Renal cortex interstitium (tissue), 11 donors: ENCODE data around the gene TBCCD1. TPM values are rescaled to one million over a fixed set of nuclear protein-coding genes. Genes with fewer than 3 reads are reported as not detected.
"Not testable (repeated sequence)": the region's sequence is repeated elsewhere in the genome, so short reads cannot be mapped to it uniquely, and the experiment has no call there.

Source experiments
- DNase-seq, 11 donors: peaks; one replicate each; pipeline ENCODE4 v3.0.0-alpha.2; 2013; ENCODE audit warnings: low read depth in 9 of 11, low spot score in 4 of 11; ENCODE audit errors: extremely low read depth in 1 of 11
- polyA plus RNA-seq, 3 donors: library from polyadenylated mRNA; unstranded; fragments of 120-200 nt; gene quantifications; one replicate each; pipeline ENCODE4 v1.2.1, GENCODE V29; 2013; ENCODE audit not compliant: insufficient read length in 3 of 3

Gene TBCCD1
- polyA plus RNA-seq, 3 donors: 18.9 to 23.5 (median 21.1) TPM

DNA sequence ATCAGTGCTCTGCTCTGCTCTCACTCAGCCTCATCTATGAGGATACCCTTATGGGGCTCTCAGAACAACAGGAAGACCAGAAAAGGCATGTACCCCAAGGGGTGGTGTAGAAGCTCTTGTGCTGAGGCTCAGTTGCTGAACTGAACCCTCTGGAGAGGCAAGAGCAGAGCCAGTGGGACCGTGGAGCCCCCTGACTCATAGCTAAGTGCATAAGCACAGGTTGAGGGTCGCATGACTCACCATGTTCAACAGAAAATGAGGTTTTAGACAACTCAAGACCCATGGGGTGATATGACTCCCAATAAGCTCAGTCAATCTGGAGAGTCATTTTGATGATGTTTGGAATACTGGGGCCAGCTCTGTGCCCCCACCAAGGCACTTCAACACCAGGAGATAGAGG, 60.3 kb downstream of the TBCCD1 start:
- no peak for DNase-seq

DNA sequence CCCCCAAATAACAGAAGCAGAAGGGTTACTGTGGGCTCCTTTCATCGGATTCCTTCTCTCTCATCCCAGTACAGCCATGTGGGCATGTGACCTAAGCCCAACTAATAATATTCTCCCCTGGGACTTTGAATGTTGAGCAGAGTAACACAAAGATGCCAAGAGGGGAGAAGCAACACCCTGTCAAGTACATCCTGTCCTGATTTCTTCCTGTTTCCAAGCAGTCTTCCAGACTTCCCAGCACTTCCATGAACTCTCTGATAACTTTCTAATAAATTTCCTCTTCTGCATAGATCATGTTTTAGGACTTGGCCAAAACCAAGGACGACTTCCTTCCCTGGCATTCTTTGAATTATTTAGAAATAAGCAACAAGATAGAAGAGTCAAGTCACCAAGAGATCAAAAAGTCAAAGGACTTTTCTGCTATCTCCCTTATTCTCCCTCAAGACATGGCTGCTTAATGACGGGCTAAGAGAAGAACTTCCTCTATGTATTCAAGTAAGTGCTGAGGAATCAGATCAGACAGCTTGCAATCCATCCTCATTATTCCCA, 60.9 kb downstream of the TBCCD1 start:
- DNase-seq: no peak

DNA sequence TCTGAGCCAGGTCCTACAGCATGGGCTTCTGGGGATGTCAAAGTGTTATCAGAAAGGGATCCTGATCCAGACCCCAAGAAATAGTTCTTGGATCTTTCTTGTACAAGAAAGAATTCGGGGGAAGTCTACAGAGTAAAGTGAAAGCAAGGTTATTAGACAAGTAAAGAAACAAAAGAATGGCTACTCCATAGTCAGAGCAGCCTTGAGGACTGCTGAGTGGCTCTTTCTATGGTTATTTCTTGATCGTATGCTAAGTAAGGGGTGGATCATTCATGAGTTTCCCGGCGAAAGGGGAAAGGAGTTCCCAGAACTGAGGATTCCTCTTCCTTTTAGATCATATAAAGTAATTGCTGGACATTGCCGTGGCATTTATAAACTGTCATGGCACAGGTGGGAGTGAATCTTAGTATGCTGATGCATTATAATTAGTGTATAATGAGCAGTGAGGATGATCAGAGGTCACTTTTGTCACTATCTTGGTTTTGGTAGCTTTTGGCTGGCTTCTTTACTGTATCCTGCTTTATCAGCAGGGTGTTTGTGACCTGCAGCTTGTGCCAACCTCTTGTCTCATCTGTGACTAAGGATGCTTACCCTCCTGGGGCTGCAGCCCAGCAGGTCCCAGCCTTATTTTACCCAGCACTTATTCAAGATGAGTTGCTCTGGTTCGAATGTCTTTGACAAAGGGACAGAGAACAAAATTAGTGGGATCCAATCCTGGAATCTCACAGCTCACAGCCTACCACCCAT, 64.0 kb downstream of the TBCCD1 start:
- DNase-seq: no peak

DNA sequence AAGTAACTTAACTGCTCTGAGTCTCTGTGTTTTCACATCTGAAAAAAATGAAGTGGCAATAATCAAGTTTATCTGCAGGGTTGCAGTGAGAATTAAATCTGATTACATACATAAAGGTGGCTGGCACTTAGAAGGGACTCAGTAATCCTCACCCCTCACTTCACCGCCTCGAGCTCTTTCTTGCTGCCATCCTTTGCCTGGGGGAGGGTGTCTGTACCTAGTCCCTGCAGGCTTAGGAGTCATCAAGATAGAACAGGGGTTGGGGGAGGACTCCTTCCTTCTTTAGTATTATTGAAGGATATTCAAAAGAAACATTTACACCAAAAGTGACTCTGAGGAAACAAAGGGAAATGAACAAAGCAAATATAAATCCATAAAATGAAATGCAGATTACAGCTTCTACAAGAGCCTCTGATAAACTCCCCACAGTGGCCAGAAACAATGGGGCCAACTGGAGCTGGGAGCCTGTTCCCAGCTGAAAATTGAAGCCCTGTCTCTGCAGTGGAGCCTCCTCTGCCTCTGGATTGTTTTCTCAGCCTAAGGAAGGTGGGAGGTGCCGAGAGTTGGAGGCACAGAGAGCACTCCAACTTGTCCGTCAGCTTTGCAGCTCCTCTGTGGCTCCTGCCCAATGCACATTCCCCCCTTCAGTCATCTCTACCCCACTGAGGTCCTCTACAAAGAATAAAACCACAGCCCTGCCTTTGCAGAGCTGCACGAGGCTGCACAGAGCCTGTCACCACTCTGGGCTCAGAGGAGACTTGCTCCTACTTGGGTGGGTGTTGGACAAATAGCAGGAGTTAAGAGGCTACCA, 64.8 kb downstream of the TBCCD1 start:
- no peak for DNase-seq

DNA sequence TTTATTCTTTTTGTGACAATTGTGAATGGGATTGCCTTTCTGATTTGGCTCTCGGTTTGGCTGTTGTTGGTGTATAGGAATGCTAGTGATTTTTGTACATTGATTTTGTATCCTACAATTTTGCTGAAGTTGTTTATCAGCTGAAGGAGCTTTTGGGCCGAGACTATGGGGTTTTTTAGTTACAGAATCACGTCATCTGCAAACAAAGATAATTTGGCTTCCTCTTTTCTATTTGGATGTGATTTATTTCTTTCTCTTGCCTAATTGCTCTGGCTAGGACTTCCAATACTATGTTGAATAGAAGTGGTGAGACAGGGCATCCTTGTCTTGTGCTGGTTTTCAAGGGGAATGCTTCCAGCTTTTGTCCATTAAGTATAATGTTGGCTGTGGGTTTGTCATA, 67.2 kb downstream of the TBCCD1 start:
- not testable (repeated sequence) for DNase-seq

DNA sequence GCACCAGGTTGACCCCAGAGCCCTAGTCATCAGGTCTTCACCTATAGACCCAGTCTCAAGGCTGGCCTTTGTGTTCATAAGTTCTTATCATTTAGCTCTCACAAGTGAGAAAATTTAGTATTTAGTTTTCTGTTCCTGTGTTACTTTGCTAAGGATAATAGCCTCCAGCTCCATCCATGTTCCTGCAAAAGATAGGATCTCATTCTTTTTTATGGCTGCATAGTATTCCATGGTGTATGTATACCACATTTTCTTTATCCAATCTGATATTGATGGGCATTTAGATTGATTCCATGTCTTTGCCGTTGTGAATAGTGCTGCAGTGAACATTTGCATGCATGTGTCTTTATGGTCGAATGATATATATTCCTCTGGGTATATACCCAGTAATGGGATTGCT, 69.1 kb downstream of the TBCCD1 start:
- DNase-seq: not testable (repeated sequence)

DNA sequence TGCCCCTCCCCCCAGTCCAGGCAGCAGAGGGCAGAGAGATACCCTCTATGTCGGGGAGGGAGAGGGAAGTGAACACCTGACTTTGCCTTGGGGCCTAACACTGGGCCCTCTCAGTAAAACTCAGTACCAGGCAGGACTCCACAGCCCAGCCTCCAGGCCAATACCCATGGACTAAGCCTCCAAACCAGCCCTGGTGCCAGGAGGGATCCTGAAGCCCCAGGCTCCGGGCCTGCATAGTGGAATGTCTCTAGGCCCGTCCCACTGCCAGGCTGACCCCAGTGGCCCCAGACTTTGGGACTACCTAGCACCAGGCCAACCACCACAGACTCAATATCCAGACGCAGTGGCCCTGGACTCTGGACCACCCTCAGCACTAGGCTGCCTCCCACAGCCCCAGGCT, 69.5 kb downstream of the TBCCD1 start:
- DNase-seq: no peak

DNA sequence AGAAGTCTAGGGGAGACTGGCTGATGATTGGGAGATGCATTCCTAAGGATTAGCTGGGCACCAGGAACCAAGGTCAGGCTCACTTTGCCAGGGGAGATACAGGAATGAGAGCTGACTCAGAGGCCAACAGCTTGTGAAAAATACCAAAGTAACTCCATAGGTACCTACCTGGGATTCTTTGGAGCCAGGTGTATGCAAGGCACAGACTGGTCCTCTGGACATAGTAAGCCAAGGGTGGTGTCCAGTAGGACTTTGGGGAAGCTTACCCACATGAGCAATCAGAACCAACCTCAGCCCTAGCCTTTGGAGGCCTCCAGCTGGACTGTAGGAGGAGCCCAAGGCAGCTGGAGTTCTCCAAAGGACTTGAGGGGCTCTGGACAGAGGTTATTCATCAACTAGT, 70.5 kb downstream of the TBCCD1 start:
- DNase-seq: no peak

Other genes with a start within 250 kb of the TBCCD1 start
- gene DGKG, start 205.1 kb downstream of the TBCCD1 start, polyA plus RNA-seq: under 1 TPM; 0.26 to 0.93 (median 0.70) TPM
- 10 to 100 TPM in 1 of 3 donors, 1 to 10 TPM in 2; 4.9 to 11.2 (median 5.2) TPM for gene CRYGS, start 23.0 kb downstream of the TBCCD1 start, polyA plus RNA-seq
- gene DNAJB11, start 3.4 kb upstream of the TBCCD1 start, polyA plus RNA-seq: 10 to 100 TPM; 70.0 to 73.5 (median 70.2) TPM
- 1 to 10 TPM in 1 of 3 donors, under 1 TPM in 2; 0.33 to 2.2 (median 0.50) TPM for gene AHSG, start 45.7 kb upstream of the TBCCD1 start, polyA plus RNA-seq
- gene FETUB, start 73.1 kb upstream of the TBCCD1 start, polyA plus RNA-seq: under 1 TPM; 0.09 to 0.92 (median 0.31) TPM
- 1 to 10 TPM; 1.8 to 2.9 (median 2.2) TPM for gene HRG, start 98.7 kb upstream of the TBCCD1 start, polyA plus RNA-seq
- 100 to 1,000 TPM in 2 of 3 donors, 10 to 100 TPM in 1; 74.3 to 179 (median 125) TPM for gene KNG1, start 150.0 kb upstream of the TBCCD1 start, polyA plus RNA-seq
- 100 to 1,000 TPM; 781 to 936 (median 815) TPM for gene EIF4A2, start 216.2 kb upstream of the TBCCD1 start, polyA plus RNA-seq
- 10 to 100 TPM; 45.6 to 65.0 (median 46.3) TPM for gene RFC4, start 239.1 kb upstream of the TBCCD1 start, polyA plus RNA-seq